Adipose tissue (tissue), 3 donors: ENCODE data around the gene ZNRF2. TPM values are rescaled to one million over a fixed set of nuclear protein-coding genes. Genes with fewer than 3 reads are reported as not detected.
"Not testable (repeated sequence)": the region's sequence is repeated elsewhere in the genome, so short reads cannot be mapped to it uniquely, and the experiment has no call there.

Experiments
- H3K27ac ChIP-seq: one replicate; pipeline ENCODE4 v1.5.1; 2013; ENCODE audit warnings: low read depth, low read length
- WGBS, 3 donors: extraction: QIAGEN DNeasy Blood & Tissue Kit; methylation state at CpG; one replicate each; pipeline ENCODE4 v1.1.7; 2013; 5-methylcytosine and 5-hydroxymethylcytosine counted together
- polyA plus RNA-seq, 3 donors: library from polyadenylated mRNA; stranded (reverse); fragments of 200-250 nt; gene quantifications; one replicate each; pipeline ENCODE4 v1.2.3, GENCODE V29; 2013
- donor health status: healthy with polysubstance abuse.
- donor health status: Bipolar disorder and iron deficiency.
- donor health status: healthy.

The ZNRF2 gene
- polyA plus RNA-seq, 3 donors, result 5.2 to 8.2 (median 5.4) TPM

- H3K27ac ChIP-seq, result no peak overlapping the region
- WGBS, 3 donors, result 29 to 91% (median 86%) methylated on average over 4 of the region's 4 CpGs
Observed at GRCh38 chr7:30255064-30255769, 29.2 kb upstream of the ZNRF2 start.

- H3K27ac ChIP-seq, result no peak overlapping the region
- WGBS, 3 donors, result 92 to 98% (median 98%) methylated on average over 10 of the region's 10 CpGs
Observed at GRCh38 chr7:30256349-30256858, 28.0 kb upstream of the ZNRF2 start.

DNA sequence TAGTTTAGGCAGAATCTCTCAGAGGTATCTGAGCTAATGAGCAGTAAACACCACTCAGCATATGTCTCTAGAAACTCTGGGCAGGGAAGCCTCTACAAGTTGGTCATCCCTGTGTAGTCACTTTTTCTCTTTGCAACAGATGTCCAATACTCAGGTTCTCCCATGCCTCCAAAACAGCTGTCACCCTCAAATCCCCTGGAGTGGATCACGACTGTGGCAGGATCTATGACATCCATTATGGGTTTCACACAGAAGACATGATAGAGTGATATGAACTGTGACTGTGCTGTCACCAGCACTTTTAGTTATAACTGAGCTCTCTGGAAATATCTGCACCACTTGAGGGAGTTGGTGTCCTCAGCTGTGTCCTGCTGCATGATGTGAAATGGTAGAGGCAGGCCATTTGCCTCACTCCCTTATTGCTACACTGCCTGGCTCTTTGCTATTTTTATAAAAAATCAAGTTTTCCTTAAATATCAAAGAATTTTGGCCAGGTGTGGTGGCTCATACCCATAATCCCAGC lies 24.1 kb upstream of the ZNRF2 start:
- no peak overlapping the region for H3K27ac ChIP-seq
- WGBS, 3 donors, result 93 to 100% (median 97%) methylated on average over 1 of the region's 1 CpG

GRCh38 chr7:30263090-30263710 lies 21.2 kb upstream of the ZNRF2 start:
- no peak overlapping the region for H3K27ac ChIP-seq
- WGBS, 3 donors, result 43 to 72% (median 68%) methylated on average over 4 of the region's 4 CpGs

- no peak overlapping the region for H3K27ac ChIP-seq
- 75 to 83% (median 82%) methylated on average over 4 of the region's 4 CpGs for WGBS, 3 donors
Observed at GRCh38 chr7:30264052-30264451, 20.3 kb upstream of the ZNRF2 start.

DNA sequence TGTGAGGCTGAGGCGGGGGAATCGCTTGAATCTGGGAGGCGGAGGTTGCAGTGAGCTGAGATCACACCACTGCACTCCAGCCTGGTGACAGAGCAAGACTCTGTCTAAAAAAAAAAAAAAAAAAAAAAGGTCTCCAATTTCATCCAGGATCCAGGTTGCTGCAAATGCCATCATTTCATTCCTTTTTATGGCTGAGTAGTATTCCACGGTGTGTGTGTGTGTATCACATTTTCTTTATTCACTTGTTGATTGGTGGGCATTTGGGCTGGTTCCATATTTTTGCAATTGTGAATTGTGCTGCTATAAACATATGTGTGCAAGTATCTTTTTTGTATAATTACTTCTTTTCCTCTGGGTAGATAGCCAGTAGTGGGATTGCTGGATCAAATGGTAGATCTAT lies 19.2 kb upstream of the ZNRF2 start:
- WGBS, 3 donors, result 98% methylated on average over 4 of the region's 4 CpGs
- not testable (repeated sequence) for H3K27ac ChIP-seq

- WGBS, 3 donors, result 74 to 77% (median 75%) methylated on average over 1 of the region's 1 CpG
Observed at GRCh38 chr7:30266686-30267085, 17.7 kb upstream of the ZNRF2 start.

DNA sequence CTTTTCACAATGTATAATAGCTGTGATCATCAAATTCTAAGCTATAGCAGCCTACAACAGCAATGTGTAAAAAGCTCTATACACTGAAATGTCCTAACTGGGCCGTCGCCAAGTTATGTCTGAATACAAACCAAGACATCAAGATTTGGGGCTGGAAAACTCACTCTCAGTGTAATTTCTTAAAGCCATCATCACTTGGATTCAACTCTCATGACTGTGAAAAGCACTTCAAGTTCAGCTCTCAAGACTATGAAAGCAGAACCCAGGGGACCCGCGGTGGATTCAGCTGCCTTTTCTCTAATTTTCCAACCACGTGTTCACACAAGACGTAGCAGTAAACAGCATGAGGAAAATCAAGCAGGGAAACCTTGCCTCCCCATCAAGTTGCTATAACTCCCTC lies 15.8 kb upstream of the ZNRF2 start:
- H3K27ac ChIP-seq, result no peak overlapping the region
- WGBS, 3 donors, result 80 to 87% (median 84%) methylated on average over 6 of the region's 6 CpGs

More at GRCh38 chr7:30266686-30267085, 17.7 kb upstream of the ZNRF2 start:
- no peak overlapping the region for H3K27ac ChIP-seq

DNA sequence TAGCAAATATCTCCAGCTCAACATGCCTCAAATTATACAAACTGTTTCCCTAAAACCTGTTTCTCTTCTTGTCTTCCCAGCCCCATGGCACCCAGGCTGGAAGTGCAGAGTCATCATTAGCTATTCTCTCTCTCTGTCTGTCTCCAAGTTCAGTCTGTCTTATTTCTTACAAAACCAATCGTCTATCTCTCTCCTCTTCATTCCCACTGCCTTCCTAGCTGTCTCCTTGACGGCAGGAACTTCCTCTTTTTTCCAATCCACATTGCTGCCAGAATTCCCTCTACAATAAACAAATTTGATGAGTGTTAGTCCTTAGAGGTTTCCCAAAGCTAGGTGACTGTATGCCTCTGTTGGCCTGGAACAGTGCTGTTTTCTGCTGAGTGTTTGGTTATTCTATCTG lies 14.9 kb upstream of the ZNRF2 start:
- no peak overlapping the region for H3K27ac ChIP-seq
- 36 to 53% (median 42%) methylated on average over 2 of the region's 2 CpGs for WGBS, 3 donors

DNA sequence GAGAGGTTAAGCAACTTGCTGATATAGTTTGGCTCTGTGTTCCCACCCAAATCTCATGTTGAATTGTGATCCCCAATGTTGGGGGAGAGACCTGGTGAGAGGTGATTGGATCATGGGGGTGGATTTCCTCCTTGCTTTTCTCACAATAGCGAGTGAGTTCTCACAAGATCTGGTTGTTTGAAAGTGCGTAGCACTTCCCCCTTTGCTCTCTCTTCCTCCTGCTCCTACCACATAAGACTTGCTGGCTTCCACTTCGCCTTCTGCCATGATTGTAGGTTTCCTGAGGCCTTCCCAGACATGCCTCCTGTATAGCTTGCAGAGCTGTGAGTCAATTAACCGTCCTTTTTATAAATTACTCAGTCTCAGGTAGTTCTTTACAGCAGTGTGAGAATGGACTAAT lies 13.5 kb upstream of the ZNRF2 start:
- no peak overlapping the region for H3K27ac ChIP-seq
- 77 to 88% (median 80%) methylated on average over 4 of the region's 4 CpGs for WGBS, 3 donors

GRCh38 chr7:30272126-30272525 lies 12.3 kb upstream of the ZNRF2 start:
- no peak overlapping the region for H3K27ac ChIP-seq
- WGBS, 3 donors, result 84 to 94% (median 88%) methylated on average over 2 of the region's 2 CpGs

DNA sequence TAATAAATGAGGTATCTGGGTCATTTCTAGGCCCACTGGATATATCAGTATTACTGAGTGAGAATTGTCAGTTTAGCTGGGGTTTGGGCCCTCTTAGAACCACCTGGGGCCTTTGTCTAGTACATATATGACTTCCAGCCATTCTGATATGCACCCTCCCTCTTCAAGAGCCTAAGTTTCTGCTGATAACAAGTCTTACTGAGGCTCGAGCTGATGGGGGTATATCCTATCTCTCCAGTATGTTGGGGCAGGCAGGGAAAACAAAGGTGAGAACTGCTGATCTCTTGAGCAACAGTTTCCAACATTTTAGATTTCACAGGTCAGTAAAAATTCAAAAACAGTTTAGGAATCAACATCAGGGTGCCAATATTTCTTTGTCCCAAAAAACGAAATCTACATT lies 10.8 kb upstream of the ZNRF2 start:
- 72 to 84% (median 77%) methylated on average over 2 of the region's 2 CpGs for WGBS, 3 donors
- no peak overlapping the region for H3K27ac ChIP-seq

GRCh38 chr7:30274641-30275040 lies 9.8 kb upstream of the ZNRF2 start:
- 85 to 92% (median 90%) methylated on average over 3 of the region's 3 CpGs for WGBS, 3 donors

GRCh38 chr7:30276203-30276900 lies 8.0 kb upstream of the ZNRF2 start:
- WGBS, 3 donors, result 76 to 87% (median 80%) methylated on average over 9 of the region's 9 CpGs
- H3K27ac ChIP-seq, result no peak overlapping the region

More at GRCh38 chr7:30274641-30275040, 9.8 kb upstream of the ZNRF2 start:
- H3K27ac ChIP-seq, result no peak overlapping the region

DNA sequence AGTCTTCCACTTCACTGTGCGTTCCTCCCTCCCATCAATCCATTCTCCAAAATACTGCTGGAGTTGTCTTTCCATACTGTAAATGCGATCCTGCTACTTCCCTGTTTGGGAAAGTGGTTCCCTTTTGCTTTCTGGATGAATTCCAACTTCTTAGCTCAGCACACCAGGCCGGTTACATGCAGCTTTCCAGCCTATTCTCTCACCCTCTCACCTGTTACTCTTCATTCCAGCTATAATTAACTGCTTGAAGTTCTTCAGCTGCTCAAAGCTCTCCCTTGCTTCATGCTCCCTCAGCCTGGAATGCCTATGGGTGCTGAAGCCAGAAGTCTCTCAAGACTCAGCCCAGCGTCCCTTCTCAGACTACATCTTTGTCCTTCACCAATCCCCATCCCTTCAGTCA lies 6.0 kb upstream of the ZNRF2 start:
- WGBS, 3 donors, result 62 to 64% (median 62%) methylated on average over 4 of the region's 4 CpGs
- H3K27ac ChIP-seq, result no peak overlapping the region

DNA sequence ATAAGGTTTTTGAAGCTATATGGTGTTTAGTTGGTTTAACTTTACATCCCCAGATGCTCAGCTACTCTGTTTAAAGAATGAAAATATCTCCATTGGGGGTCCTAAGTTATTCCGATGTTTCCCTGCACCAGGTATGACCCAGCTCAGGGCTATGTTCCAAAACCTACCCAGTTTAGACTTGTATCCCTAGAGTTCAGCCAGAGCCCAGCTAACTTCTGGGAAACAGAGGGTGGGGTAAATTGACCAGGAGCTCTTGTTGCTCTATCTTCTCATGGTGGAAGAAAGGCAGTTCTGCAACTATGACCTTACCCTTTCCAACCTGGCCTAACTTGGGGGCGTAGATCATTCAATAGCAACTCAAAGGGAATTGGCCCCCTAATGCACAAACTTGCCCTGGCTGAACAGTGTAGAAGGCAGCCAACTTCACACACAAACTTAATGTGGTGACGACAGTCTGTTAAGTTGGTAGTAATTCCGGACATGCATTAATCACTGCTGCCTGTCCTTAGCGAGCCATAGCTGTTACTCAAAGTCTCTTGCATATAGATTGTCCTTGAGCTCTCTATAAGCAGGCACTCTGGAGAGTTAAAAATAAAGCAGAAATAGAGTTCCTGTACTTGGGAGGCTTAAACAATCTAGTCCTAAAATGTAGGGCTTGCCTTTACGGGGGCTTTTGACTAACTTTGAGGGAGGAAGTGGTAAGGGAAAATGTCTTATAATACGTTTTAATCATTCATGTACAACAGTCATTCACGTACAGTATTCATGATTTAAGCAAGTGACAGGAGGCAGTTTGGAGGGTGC lies 5.3 kb upstream of the ZNRF2 start:
- WGBS, 3 donors, result 65 to 66% (median 65%) methylated on average over 8 of the region's 8 CpGs
- no peak overlapping the region for H3K27ac ChIP-seq

DNA sequence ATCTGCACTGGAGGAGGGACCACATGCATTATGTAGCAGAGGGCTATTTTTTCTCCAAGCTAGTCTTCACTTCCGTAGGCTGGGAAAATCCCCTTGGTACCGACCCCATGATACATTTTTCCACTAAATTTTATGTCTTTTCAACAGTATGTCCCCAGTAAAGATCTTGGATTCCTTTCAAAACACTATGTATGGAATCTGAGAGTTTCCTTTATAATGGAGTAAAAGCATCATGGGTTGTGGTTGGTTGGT lies 4.8 kb upstream of the ZNRF2 start:
- H3K27ac ChIP-seq, result no peak overlapping the region
- 52 to 63% (median 61%) methylated on average over 2 of the region's 2 CpGs for WGBS, 3 donors

- 85 to 92% (median 91%) methylated on average over 1 of the region's 1 CpG for WGBS, 3 donors
Observed at GRCh38 chr7:30280631-30281030, 3.8 kb upstream of the ZNRF2 start.

DNA sequence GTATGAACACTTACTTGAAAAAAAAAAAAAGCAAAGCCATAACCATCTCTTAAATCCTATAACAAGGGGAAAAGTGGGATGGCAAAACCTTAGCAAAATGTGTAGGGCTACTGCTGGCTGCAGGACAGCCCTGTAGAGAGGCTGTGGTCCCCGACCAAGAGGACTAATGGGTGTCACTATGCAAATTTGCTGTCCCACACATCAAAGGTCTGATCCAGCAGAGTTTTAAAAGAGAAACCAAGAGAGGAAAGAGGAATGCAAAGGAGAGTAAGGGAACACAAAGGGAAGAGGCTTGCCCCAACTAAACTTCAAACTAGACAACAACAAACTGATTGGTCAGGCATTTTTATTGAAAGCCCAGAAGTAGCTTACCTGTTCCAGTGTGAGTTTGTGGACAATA lies 3.1 kb upstream of the ZNRF2 start:
- no peak overlapping the region for H3K27ac ChIP-seq
- 75 to 86% (median 79%) methylated on average over 1 of the region's 1 CpG for WGBS, 3 donors

More at GRCh38 chr7:30280631-30281030, 3.8 kb upstream of the ZNRF2 start:
- no peak overlapping the region for H3K27ac ChIP-seq
